Lung (tissue), 12 donors: ENCODE results near the gene ABCD3. TPM values are rescaled to one million over a fixed set of nuclear protein-coding genes. Genes with fewer than 3 reads are reported as not detected.
"Not testable (repeated sequence)": the region's sequence is repeated elsewhere in the genome, so short reads cannot be mapped to it uniquely, and the experiment has no call there.

Source experiments
- ATAC-seq: fragments of 200-7000 bp; cut with Tn5 transposase; one replicate; pipeline ENCODE4 v1.9.1; 2020; ENCODE audit warnings: moderate number of reproducible peaks; ENCODE audit not compliant: insufficient read depth, low FRiP score
- DNase-seq, 3 donors: peaks; one replicate each; pipeline ENCODE4 v3.0.0-alpha.2; 2013 to 2017
- H3K27ac ChIP-seq, 2 donors: one replicate each; pipeline ENCODE4 v1.5.1; 2013; ENCODE audit warnings: mild to moderate bottlenecking in 2 of 2, moderate library complexity in 2 of 2, control low read depth in 1 of 2, inconsistent platforms in 1 of 2, low read depth in 1 of 2, low read length in 1 of 2
- H3K27me3 ChIP-seq, 3 donors: one replicate each; pipeline ENCODE4 v1.5.1; 2013; ENCODE audit warnings: low read length in 2 of 3; ENCODE audit not compliant: control insufficient read depth in 3 of 3, insufficient read depth in 3 of 3
- H3K36me3 ChIP-seq, 4 donors: one replicate each; pipeline ENCODE4 v1.5.1; 2013; ENCODE audit warnings: low read length in 4 of 4, mild to moderate bottlenecking in 1 of 4, moderate library complexity in 1 of 4; ENCODE audit not compliant: control insufficient read depth in 4 of 4, insufficient read depth in 4 of 4
- H3K4me1 ChIP-seq, 5 donors: one replicate each; pipeline ENCODE4 v1.5.1; 2013; ENCODE audit warnings: low read length in 5 of 5, mild to moderate bottlenecking in 2 of 5, moderate library complexity in 1 of 5; ENCODE audit not compliant: control insufficient read depth in 5 of 5, insufficient read depth in 5 of 5
- H3K4me3 ChIP-seq: one replicate; pipeline ENCODE4 v1.5.1; 2013; ENCODE audit warnings: mild to moderate bottlenecking, control low read depth, moderate library complexity
- H3K9ac ChIP-seq, 2 donors: one replicate each; pipeline ENCODE4 v1.5.1; 2013; ENCODE audit warnings: low read length in 2 of 2, control low read depth in 1 of 2; ENCODE audit not compliant: insufficient read depth in 1 of 2
- H3K9me3 ChIP-seq, 4 donors: one replicate each; pipeline ENCODE4 v1.5.1; 2013; ENCODE audit warnings: low read length in 3 of 4, mild to moderate bottlenecking in 1 of 4, moderate library complexity in 1 of 4; ENCODE audit not compliant: control insufficient read depth in 4 of 4, insufficient read depth in 3 of 4
- WGBS, 2 donors: extraction: QIAGEN DNeasy Blood & Tissue Kit; methylation state at CpG; one replicate each; pipeline ENCODE4 v1.1.7; 2013; 5-methylcytosine and 5-hydroxymethylcytosine counted together
- polyA plus RNA-seq, 2 donors: library from polyadenylated mRNA; stranded (reverse); fragments of 200-250 nt; gene quantifications; one replicate each; pipeline ENCODE4 v1.2.1, GENCODE V29; 2013
- total RNA-seq, 2 donors: library from RNA; depleted of rRNA in 1 of 2; stranded (reverse); fragments of >200 nt in 1 of 2; gene quantifications; one replicate each; pipeline ENCODE4 v1.2.1, GENCODE V29; 2014 to 2021
- TF ChIP-seq, protein P1 (sequence below): IDR thresholded peaks from 2 replicates; pipeline ENCODE4 v1.5.1; 2012; ENCODE audit warnings: mild to moderate bottlenecking; ENCODE audit errors: control extremely low read depth, extremely low read depth
- donor health status: control.
- donor health status: control.
- donor health status: Bipolar disorder and iron deficiency.
- donor health status: healthy.
- donor health status: DM: yes; HTN: yes; CAD: no.

The ABCD3 gene
- total and polyA plus RNA-seq, 4 donors = 28.5 to 80.7 (median 43.8) TPM

DNA sequence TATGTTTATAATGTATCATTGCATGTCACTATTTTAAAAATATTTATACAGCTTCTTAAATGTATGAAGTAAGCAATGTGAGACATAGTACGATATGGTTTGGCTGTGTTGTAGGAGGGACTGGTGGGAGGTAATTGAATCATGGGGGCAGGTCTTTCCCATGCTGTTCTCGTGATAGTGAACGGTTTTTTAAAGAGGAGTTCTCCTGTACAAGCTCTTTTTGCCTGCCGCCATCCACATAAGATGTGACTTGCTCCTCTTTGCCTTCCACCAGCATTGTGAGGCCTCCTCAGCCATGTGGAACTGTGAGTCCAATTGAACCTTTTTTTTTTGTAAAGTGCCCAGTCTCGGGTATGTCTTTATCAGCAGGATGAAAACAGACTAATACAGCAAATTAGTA, 10.3 kb downstream of the ABCD3 start:
- H3K4me3 ChIP-seq = no peak overlapping the region
- H3K36me3 ChIP-seq = no peaks in the 10 kb centered on the region
- peaks cover 0 to 11% (median 1%) of the 10 kb centered on the region in 5 donors for H3K4me1 ChIP-seq
- H3K27ac ChIP-seq = no peak overlapping the region
- TF ChIP-seq, protein P1, sequence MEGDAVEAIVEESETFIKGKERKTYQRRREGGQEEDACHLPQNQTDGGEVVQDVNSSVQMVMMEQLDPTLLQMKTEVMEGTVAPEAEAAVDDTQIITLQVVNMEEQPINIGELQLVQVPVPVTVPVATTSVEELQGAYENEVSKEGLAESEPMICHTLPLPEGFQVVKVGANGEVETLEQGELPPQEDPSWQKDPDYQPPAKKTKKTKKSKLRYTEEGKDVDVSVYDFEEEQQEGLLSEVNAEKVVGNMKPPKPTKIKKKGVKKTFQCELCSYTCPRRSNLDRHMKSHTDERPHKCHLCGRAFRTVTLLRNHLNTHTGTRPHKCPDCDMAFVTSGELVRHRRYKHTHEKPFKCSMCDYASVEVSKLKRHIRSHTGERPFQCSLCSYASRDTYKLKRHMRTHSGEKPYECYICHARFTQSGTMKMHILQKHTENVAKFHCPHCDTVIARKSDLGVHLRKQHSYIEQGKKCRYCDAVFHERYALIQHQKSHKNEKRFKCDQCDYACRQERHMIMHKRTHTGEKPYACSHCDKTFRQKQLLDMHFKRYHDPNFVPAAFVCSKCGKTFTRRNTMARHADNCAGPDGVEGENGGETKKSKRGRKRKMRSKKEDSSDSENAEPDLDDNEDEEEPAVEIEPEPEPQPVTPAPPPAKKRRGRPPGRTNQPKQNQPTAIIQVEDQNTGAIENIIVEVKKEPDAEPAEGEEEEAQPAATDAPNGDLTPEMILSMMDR = no peak
- H3K9ac ChIP-seq = no peak overlapping the region
- no peak for ATAC-seq
- no peaks in the 10 kb centered on the region for H3K9me3 ChIP-seq
- H3K27me3 ChIP-seq = no peaks in the 10 kb centered on the region
- 85 to 86% methylated on average over 5 of the region's 5 CpGs for WGBS, 2 donors
- DNase-seq = no peak

DNA sequence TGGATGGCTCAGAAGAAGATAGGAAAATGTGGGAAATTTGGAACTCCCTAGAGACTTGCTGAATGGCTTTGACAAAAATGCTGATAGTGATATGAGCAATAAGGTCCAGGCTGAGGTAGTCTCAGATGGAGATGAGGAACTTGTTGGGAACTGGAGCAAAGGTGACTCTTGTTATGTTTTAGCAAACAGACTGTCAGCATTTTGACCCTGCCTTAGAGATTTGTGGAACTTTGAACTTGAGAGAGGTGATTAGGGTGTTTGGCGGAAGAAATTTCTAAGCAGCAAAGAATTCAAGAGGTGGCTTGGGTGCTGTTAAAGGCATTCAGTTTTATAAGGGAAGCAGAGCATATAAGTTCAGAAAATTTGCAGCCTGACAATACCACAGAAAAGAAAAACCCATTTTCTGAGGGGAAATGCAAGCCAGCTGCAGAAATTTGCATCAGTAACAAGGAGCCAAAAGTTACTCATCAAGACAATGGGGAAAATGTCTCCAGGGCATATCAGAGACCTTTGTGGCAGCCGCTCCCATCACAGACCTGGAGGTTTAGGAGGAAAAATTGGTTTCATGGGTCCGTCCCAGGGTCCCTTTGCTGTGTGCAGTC, 10.8 kb downstream of the ABCD3 start:
- H3K27ac ChIP-seq, H3K9ac ChIP-seq, H3K4me3 ChIP-seq, H3K36me3 ChIP-seq, H3K4me1 ChIP-seq, H3K9me3 ChIP-seq, ATAC-seq, H3K27me3 ChIP-seq, DNase-seq: not testable (repeated sequence)
- 96 to 98% methylated on average over 3 of the region's 3 CpGs for WGBS, 2 donors

DNA sequence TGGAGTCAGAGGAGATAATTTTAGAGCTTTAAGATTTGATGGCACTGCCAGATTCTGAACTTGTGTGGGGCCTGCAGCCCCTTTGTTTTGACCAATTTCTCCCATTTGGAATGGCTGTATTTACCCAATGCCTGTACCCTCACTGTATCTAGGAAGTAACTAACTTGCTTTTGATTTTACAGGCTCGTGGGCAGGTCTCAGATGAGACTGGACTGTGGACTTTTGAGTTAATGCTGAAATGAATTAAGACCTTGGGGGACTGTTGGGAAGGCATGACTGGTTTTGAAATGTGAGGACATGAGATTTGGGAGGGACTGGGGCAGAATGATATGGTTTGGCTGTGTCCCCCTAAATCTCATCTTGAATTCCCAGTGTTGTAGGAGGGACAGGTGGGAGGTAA, 11.9 kb downstream of the ABCD3 start:
- H3K4me3 ChIP-seq, H3K4me1 ChIP-seq, ATAC-seq, H3K27me3 ChIP-seq, H3K27ac ChIP-seq, H3K36me3 ChIP-seq, H3K9me3 ChIP-seq, H3K9ac ChIP-seq, DNase-seq: not testable (repeated sequence)
- 94 to 99% methylated on average over 1 of the region's 1 CpG for WGBS, 2 donors

DNA sequence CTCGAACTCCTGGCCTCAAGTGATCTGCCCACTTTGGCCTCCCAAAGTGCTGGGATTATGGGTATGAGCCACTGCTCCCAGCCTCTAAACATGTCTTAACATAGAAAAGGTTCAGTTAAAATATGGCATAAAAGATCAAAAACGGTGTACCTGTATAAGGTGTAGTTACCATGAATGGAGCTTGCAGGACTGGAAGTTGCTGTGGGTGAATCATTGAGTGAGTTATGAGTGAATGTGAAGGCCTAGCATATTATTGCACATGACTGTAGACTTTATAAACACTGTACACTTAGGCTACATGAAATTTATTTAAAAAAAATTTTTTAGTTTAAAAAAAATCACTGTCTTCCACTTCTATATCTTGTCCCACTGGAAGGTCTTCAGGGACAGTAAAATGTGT, 15.7 kb downstream of the ABCD3 start:
- ATAC-seq (no peak), DNase-seq (no peak)
- TF ChIP-seq, protein P1 = no peak
- Histone ChIP-seq H3K27me3 (no peaks in the 10 kb centered on the region), H3K36me3 (no peaks in the 10 kb centered on the region), H3K4me3 (no peak overlapping the region), H3K4me1 (peaks cover 0 to 3% (median 0%) of the 10 kb centered on the region in 5 donors), H3K9ac (no peak overlapping the region), H3K9me3 (peaks cover 0 to 10% (median 3%) of the 10 kb centered on the region in 4 donors), H3K27ac (no peak overlapping the region)
- WGBS, 2 donors = 93 to 96% methylated on average over 2 of the region's 2 CpGs
